T-cell (primary cell): ENCODE data around the gene ADTRP. TPM values are rescaled to one million over a fixed set of nuclear protein-coding genes. Genes with fewer than 3 reads are reported as not detected.

Experiments used
- ATAC-seq, 4 experiments: fragments of 200-7000 bp in 3 of 4; fragments of 150-1000 bp in 1 of 4; cut with Tn5 transposase; replicated peaks in 1 of 4; 1 replicate in 3 of 4; 2 replicates in 1 of 4; pipeline ENCODE4 v1.10.0; 2021; ENCODE audit warnings: moderate library complexity in 3 of 4, mild to moderate bottlenecking in 2 of 4, moderate number of reproducible peaks in 1 of 4
- CTCF ChIA-PET, 2 donors: fragments of 300-600 bp; sonication (Branson Sonifier 250); formaldehyde crosslinking; loops; one replicate each; lab custom pipeline; 2022; ENCODE audit warnings: antibody characterized with exemption in 2 of 2; lab: Charles Lee
- POLR2A ChIA-PET, 2 donors: fragments of 300-600 bp; sonication (Branson Sonifier 250); formaldehyde crosslinking; loops; one replicate each; lab custom pipeline; 2022; ENCODE audit warnings: antibody characterized with exemption in 2 of 2; lab: Charles Lee
- DNase-seq, 35 experiments: peaks; one replicate each; pipeline versions ENCODE4 v3.0.0 to v3.0.0-alpha.2; 2013 to 2023
- H3K27ac ChIP-seq: one replicate; pipeline ENCODE4 v1.5.1; 2013; ENCODE audit warnings: low read length
- H3K27me3 ChIP-seq, 2 experiments: replicated peaks in 1 of 2; 1 replicate in 1 of 2; 2 replicates in 1 of 2; pipeline versions ENCODE4 v1.6.1 to v1.7.0; 2013; ENCODE audit warnings: low read length in 1 of 2, mixed read lengths in 1 of 2; ENCODE audit not compliant: control insufficient read depth in 2 of 2, insufficient read depth in 2 of 2; ENCODE audit errors: extremely low read depth in 1 of 2
- H3K36me3 ChIP-seq, 2 donors: 1 replicate in 1 of 2; 2 replicates in 1 of 2; pipeline versions ENCODE4 v1.6.1 to v1.7.0; 2013; ENCODE audit warnings: low read length in 1 of 2; ENCODE audit not compliant: control insufficient read depth in 2 of 2, insufficient read depth in 1 of 2; ENCODE audit errors: extremely low read depth in 1 of 2
- H3K4me1 ChIP-seq, 2 experiments: 1 replicate in 1 of 2; 2 replicates in 1 of 2; pipeline versions ENCODE4 v1.6.1 to v1.7.0; 2013; ENCODE audit warnings: low read length in 2 of 2, mixed read lengths in 1 of 2; ENCODE audit not compliant: insufficient read depth in 2 of 2, control insufficient read depth in 1 of 2; ENCODE audit errors: extremely low read depth in 1 of 2
- H3K4me3 ChIP-seq, 2 donors: 1 replicate in 1 of 2; 2 replicates in 1 of 2; pipeline versions ENCODE4 v1.5.1 to v1.7.0; 2013; ENCODE audit warnings: mild to moderate bottlenecking in 2 of 2, low read length in 1 of 2, moderate library complexity in 1 of 2; ENCODE audit not compliant: control insufficient read depth in 1 of 2; ENCODE audit errors: extremely low read depth in 1 of 2
- H3K9me3 ChIP-seq: 2 replicates; pipeline ENCODE4 v1.7.0; 2013
- H3K27ac Mint-ChIP-seq, 2 donors: one replicate each; pipeline ENCODE4 v1.8.0; 2020 to 2021; ENCODE audit warnings: mild to moderate bottlenecking in 2 of 2, mixed read lengths in 2 of 2
- H3K27me3 Mint-ChIP-seq, 2 donors: one replicate each; pipeline ENCODE4 v1.8.0; 2021 to 2022; ENCODE audit warnings: mixed read lengths in 2 of 2
- H3K36me3 Mint-ChIP-seq: one replicate; pipeline ENCODE4 v1.8.0; 2021; ENCODE audit warnings: mixed read lengths
- H3K4me1 Mint-ChIP-seq, 3 donors: one replicate each; pipeline ENCODE4 v1.8.0; 2020 to 2022; ENCODE audit warnings: mixed read lengths in 3 of 3, mild to moderate bottlenecking in 1 of 3
- H3K4me3 Mint-ChIP-seq, 3 donors: one replicate each; pipeline ENCODE4 v1.8.0; 2020 to 2022; ENCODE audit warnings: mild to moderate bottlenecking in 3 of 3, mixed read lengths in 3 of 3, moderate library complexity in 3 of 3
- H3K9me3 Mint-ChIP-seq, 3 donors: one replicate each; pipeline ENCODE4 v1.8.0; 2020 to 2022; ENCODE audit warnings: mixed read lengths in 3 of 3
- WGBS: methylation state at CpG from one replicate; pipeline ENCODE4 v1.1.5; 2013; ENCODE audit warnings: missing lambda C conversion rate; ENCODE audit not compliant: insufficient coverage; 5-methylcytosine and 5-hydroxymethylcytosine counted together
- total RNA-seq, 35 experiments: library from RNA in 6 of 35; stranded (reverse) in 6 of 35; fragments of 120-200 nt in 1 of 35; gene quantifications; one replicate each; pipeline versions ENCODE4 v1.2.1 to v1.2.4 and lab custom pipeline; 2013 to 2026

The ADTRP gene, protein sequence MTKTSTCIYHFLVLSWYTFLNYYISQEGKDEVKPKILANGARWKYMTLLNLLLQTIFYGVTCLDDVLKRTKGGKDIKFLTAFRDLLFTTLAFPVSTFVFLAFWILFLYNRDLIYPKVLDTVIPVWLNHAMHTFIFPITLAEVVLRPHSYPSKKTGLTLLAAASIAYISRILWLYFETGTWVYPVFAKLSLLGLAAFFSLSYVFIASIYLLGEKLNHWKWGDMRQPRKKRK
- total RNA-seq: 10 to 100 TPM; 23.9 to 74.7 (median 59.1) TPM
- total RNA-seq (2013): 37.0 TPM
- 5.4 to 93.5 (median 27.6) reads per million in 29 experiments for total RNA-seq (lab: John Stamatoyannopoulos, UW)

DNA sequence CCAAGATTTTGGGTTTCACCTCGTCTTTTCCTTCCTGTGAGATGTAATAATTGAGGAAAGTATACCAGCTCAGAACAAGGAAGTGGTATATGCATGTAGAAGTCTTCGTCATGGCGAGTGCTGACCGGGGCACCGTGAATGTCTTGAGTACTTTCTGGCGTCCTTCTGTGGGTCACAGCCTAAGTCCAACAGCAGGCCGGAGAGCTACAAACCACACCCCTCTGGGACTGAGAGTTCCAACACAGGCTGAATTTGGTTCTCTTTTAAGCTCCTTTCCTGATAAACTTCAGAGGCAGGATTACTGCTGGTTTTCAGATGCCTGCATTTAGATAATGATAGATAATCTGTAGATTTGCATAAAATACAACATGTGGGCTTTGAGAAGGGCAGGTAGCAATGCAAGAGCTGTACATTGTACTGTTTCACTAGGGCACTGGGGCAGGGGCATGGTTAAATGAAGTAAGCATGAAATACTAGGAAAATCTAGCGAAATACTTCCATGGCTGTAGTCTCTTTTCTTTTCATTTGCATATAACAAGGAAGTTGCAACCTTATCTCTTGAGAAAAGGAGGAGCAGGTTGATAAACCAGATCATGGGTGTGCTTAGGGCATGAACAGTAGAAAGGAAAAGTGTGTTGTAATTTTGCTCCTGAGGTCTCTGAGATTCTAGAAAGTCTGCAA is at the start of gene ADTRP:
Gene ADTRP (minus strand): TSS at position 156 of the 681 bp plus-strand sequence. CDS start 44 bp downstream, at position 112.
- Mint-ChIP-seq H3K4me1 (no peaks in the 10 kb centered on the region), H3K4me3 (no peak within 1 kb of the TSS), H3K36me3 (no peaks in the 10 kb centered on the region), H3K27me3 (no peaks in the 10 kb centered on the region), H3K27ac (no peak within 1 kb of the TSS), H3K9me3 (no peaks in the 10 kb centered on the region)
- Histone ChIP-seq H3K27me3 (no peaks in the 10 kb centered on the region), H3K36me3 (no peaks in the 10 kb centered on the region), H3K27ac (no peak within 1 kb of the TSS), H3K4me3 (no peak within 1 kb of the TSS), H3K9me3 (no peaks in the 10 kb centered on the region), H3K4me1 (no peaks in the 10 kb centered on the region)
- DNase-seq: no peak
- ChIA-PET CTCF (interaction anchor here in 1 of 2 donors (1.3 kb wide), 1 partner anchor 79 kb away, joined by 3 read pairs; no protein-coding TSS in a partner anchor), POLR2A (no interaction called here)
- no peak for ATAC-seq
- WGBS: 100% methylated on average over 6 of the region's 8 CpGs

DNA sequence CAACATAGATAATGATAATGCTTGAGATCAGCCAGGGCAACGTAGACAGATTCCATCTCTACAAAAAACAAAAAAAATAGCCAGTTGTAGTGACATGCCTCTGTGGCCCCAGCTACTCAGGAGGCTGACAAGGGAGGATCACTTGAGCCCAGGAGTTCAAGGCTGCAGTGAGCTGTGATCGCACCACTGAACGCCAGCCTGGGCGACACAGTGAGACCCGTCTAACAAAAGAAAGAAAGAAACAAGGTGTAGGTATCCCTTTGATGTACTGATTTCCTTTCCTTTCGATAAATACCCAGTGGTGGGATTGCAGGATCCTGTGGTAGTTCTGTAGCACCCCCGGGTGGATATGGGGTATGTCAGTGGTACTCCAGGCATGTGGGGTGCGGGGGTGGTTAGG is 48.2 kb upstream of the ADTRP start:
- Mint-ChIP-seq H3K27ac (no peak overlapping the region), H3K27me3 (peaks cover 0 to 2% of the 10 kb centered on the region in 2 donors), H3K36me3 (no peaks in the 10 kb centered on the region), H3K4me3 (no peak overlapping the region), H3K4me1 (peaks cover 0 to 5% (median 2%) of the 10 kb centered on the region in 3 donors), H3K9me3 (no peaks in the 10 kb centered on the region)
- ATAC-seq (no peak), DNase-seq (no peak)
- Histone ChIP-seq H3K27ac (no peak overlapping the region), H3K27me3 (peaks cover 0 to 15% of the 10 kb centered on the region in 2 experiments), H3K36me3 (no peaks in the 10 kb centered on the region), H3K4me1 (no peaks in the 10 kb centered on the region), H3K9me3 (no peaks in the 10 kb centered on the region), H3K4me3 (no peak overlapping the region)
- CTCF ChIA-PET: no interaction called here
- POLR2A ChIA-PET: no interaction called here
- WGBS: 92% methylated on average over 6 of the region's 8 CpGs

DNA sequence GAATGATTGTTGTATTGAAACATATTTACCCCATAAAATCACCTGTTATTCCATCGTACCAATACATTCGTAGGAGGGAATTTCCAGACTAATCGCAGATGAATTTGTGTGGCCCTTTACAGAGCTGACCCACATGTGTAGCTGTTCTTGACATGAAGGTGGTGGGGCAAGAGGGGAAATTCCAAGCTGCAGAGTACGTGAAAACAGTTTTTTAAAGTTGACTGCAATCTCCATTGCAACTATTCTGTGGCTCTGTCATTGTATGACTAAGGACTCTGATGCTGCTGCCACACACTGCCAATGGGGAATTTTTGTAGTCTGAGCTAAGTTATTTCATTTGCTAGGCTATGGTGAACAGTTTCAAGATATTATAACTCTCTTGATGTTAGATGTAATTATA is 46.4 kb upstream of the ADTRP start:
- ChIA-PET CTCF (no interaction called here), POLR2A (no interaction called here)
- WGBS: 40% methylated on average over 1 of the region's 4 CpGs
- no peak overlapping the region for H3K4me3 Mint-ChIP-seq
- H3K27me3 Mint-ChIP-seq: peaks cover 0 to 2% of the 10 kb centered on the region in 2 donors
- no peak for ATAC-seq
- H3K9me3 Mint-ChIP-seq: no peaks in the 10 kb centered on the region
- no peaks in the 10 kb centered on the region for H3K36me3 Mint-ChIP-seq
- H3K36me3 ChIP-seq: no peaks in the 10 kb centered on the region
- H3K27ac Mint-ChIP-seq: no peak overlapping the region
- no peak overlapping the region for H3K4me3 ChIP-seq
- H3K27ac ChIP-seq: no peak overlapping the region
- DNase-seq: peak in 1 of 35 experiments; percentile 27
- H3K4me1 ChIP-seq: no peaks in the 10 kb centered on the region
- H3K27me3 ChIP-seq: peaks cover 0 to 12% of the 10 kb centered on the region in 2 experiments
- peaks cover 0 to 5% (median 2%) of the 10 kb centered on the region in 3 donors for H3K4me1 Mint-ChIP-seq
- H3K9me3 ChIP-seq: no peaks in the 10 kb centered on the region

DNA sequence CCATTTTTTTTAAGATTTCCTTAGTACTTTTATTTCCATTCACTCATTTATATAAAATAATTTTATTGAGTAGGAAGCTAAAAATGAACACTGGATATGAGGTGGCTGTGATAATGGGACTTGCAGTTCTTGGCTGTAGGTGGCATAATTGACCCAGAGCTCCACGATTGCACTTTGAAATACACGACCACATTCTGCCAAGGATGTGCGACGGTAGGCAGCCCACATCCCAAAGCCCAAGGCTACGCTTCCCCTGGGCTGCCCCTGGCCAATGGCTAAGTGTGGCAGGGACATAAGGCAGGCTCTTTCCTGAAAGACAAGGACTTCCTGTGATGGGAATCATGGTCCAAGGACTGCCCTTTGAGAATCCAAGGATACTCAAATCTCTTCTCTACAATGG is 43.7 kb upstream of the ADTRP start:
- H3K4me3 Mint-ChIP-seq: no peak overlapping the region
- Histone ChIP-seq H3K9me3 (no peaks in the 10 kb centered on the region), H3K27ac (no peak overlapping the region), H3K4me1 (no peaks in the 10 kb centered on the region), H3K36me3 (no peaks in the 10 kb centered on the region), H3K27me3 (peaks cover 0 to 9% of the 10 kb centered on the region in 2 experiments), H3K4me3 (no peak overlapping the region)
- H3K27ac Mint-ChIP-seq: no peak overlapping the region
- ATAC-seq (peak in 1 of 4 experiments; percentile 35), DNase-seq (peak in 2 of 35 experiments; percentile 3 to 32)
- 38% methylated on average over 5 of the region's 5 CpGs for WGBS
- CTCF ChIA-PET: interaction anchor here in 1 of 2 donors (0.6 to 1.1 kb wide), 2 partner anchors 27 to 253 kb away, joined by 3 read pairs; no protein-coding TSS in a partner anchor
- H3K27me3 Mint-ChIP-seq: peaks cover 0 to under 1% of the 10 kb centered on the region in 2 donors
- peaks cover 0 to 4% (median 0%) of the 10 kb centered on the region in 3 donors for H3K9me3 Mint-ChIP-seq
- H3K4me1 Mint-ChIP-seq: peaks cover 0 to 5% (median 2%) of the 10 kb centered on the region in 3 donors
- POLR2A ChIA-PET: interaction anchor here in 1 of 2 donors (0.6 kb wide), 1 partner anchor 166 kb away, joined by 3 read pairs; no protein-coding TSS in a partner anchor
- H3K36me3 Mint-ChIP-seq: no peaks in the 10 kb centered on the region

DNA sequence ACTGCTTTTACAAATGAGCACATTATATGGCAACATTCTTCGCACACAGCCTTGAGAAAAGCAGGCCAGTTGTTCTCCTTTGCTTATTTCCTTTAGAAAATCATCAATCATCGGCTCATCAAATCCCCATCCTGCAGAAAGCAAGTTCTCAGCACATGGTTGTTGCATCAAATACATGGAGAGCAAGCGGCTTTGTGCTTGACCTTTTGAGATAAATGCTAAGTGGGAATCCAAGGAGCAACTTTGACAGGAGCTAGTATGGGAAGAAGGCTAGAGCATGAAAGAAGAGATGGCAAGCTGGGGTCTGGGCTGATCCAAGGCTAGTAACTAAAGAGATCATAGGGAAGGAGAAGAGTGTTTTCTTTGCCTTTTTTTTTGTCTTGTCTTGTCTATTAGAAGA is 43.2 kb upstream of the ADTRP start:
- H3K4me3 ChIP-seq: no peak overlapping the region
- peaks cover 0 to 4% (median 0%) of the 10 kb centered on the region in 3 donors for H3K9me3 Mint-ChIP-seq
- no peaks in the 10 kb centered on the region for H3K36me3 ChIP-seq
- H3K27ac Mint-ChIP-seq: no peak overlapping the region
- ChIA-PET CTCF (interaction anchor here in 1 of 2 donors (1.1 kb wide), 1 partner anchor 254 kb away, joined by 3 read pairs; no protein-coding TSS in a partner anchor), POLR2A (no interaction called here)
- no peaks in the 10 kb centered on the region for H3K9me3 ChIP-seq
- ATAC-seq (no peak), DNase-seq (no peak)
- H3K36me3 Mint-ChIP-seq: no peaks in the 10 kb centered on the region
- no peak overlapping the region for H3K27ac ChIP-seq
- 83% methylated on average over 1 of the region's 3 CpGs for WGBS
- H3K27me3 Mint-ChIP-seq: no peaks in the 10 kb centered on the region
- no peaks in the 10 kb centered on the region for H3K4me1 ChIP-seq
- peaks cover 0 to 3% of the 10 kb centered on the region in 2 experiments for H3K27me3 ChIP-seq
- H3K4me1 Mint-ChIP-seq: peaks cover 0 to 5% (median 2%) of the 10 kb centered on the region in 3 donors
- H3K4me3 Mint-ChIP-seq: no peak overlapping the region

DNA sequence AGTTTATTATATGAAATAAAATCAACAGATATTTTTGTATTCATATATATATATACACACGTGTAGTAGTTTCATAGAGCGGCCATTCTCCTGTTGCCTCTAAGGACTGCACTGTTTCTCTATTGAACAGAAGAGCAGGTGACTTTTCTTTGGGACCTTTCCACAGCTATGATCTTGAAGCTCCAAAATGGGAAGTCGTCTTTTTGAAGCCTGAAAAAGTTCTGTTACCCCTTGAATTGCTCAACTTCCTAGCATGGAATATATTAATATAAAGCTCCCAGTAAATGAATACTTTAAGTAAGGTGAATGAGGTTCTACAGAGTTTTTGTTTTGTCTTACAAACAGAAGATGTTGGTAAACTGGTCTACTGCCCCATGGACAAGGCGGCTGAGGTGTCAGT is 42.2 kb upstream of the ADTRP start:
- peaks cover 0 to 4% (median 0%) of the 10 kb centered on the region in 3 donors for H3K9me3 Mint-ChIP-seq
- 100% methylated on average over 1 of the region's 4 CpGs for WGBS
- Histone ChIP-seq H3K27ac (no peak overlapping the region), H3K27me3 (no peaks in the 10 kb centered on the region), H3K36me3 (no peaks in the 10 kb centered on the region), H3K4me3 (no peak overlapping the region), H3K4me1 (no peaks in the 10 kb centered on the region), H3K9me3 (no peaks in the 10 kb centered on the region)
- no peaks in the 10 kb centered on the region for H3K36me3 Mint-ChIP-seq
- H3K27me3 Mint-ChIP-seq: no peaks in the 10 kb centered on the region
- ChIA-PET POLR2A (no interaction called here), CTCF (interaction anchor here in 1 of 2 donors (1.0 kb wide), 1 partner anchor 413 kb away, joined by 3 read pairs; no protein-coding TSS in a partner anchor)
- H3K27ac Mint-ChIP-seq: no peak overlapping the region
- H3K4me1 Mint-ChIP-seq: peaks cover 0 to 5% (median 2%) of the 10 kb centered on the region in 3 donors
- ATAC-seq: no peak
- no peak overlapping the region for H3K4me3 Mint-ChIP-seq
- no peak for DNase-seq
